Calu3 (cell line): ENCODE measurements around the gene PCNX4. TPM values are rescaled to one million over a fixed set of nuclear protein-coding genes. Genes with fewer than 3 reads are reported as not detected.

ENCODE experiments used
- BruUV-seq: library from RNA; stranded (reverse); fragments of 400-500 nt; replicated peaks from 2 replicates; lab custom pipeline; 2021; lab: Mats Ljungman, UMichigan
- CTCF ChIA-PET: fragments of 300-600 bp; sonication (Branson Sonifier 250); formaldehyde crosslinking; loops from one replicate; lab custom pipeline; 2022; ENCODE audit warnings: antibody characterized with exemption; lab: Charles Lee
- DNase-seq: peaks from one replicate; pipeline ENCODE4 v3.0.0; 2022
- H3K27ac Mint-ChIP-seq: one replicate; pipeline ENCODE4 v1.8.0; 2022; ENCODE audit warnings: mixed read lengths; ENCODE audit not compliant: unreplicated experiment
- H3K27me3 Mint-ChIP-seq: one replicate; pipeline ENCODE4 v1.8.0; 2022; ENCODE audit warnings: mixed read lengths; ENCODE audit not compliant: unreplicated experiment
- H3K36me3 Mint-ChIP-seq: one replicate; pipeline ENCODE4 v1.8.0; 2022; ENCODE audit warnings: mild to moderate bottlenecking, moderate library complexity, mixed read lengths; ENCODE audit not compliant: insufficient read depth, unreplicated experiment
- H3K4me1 Mint-ChIP-seq: one replicate; pipeline ENCODE4 v1.8.0; 2022; ENCODE audit warnings: mild to moderate bottlenecking, low read depth, mixed read lengths; ENCODE audit not compliant: unreplicated experiment
- H3K4me3 Mint-ChIP-seq: one replicate; pipeline ENCODE4 v1.8.0; 2022; ENCODE audit warnings: mild to moderate bottlenecking, low read depth, moderate library complexity, mixed read lengths; ENCODE audit not compliant: unreplicated experiment
- H3K9me3 Mint-ChIP-seq: one replicate; pipeline ENCODE4 v1.8.0; 2022; ENCODE audit warnings: low read depth, mixed read lengths; ENCODE audit not compliant: unreplicated experiment
- CTCF ChIP-seq: fragments of 200-600 bp; IDR thresholded peaks from one replicate; pipeline ENCODE4 v1.8.0; 2022; ENCODE audit warnings: antibody characterized with exemption; ENCODE audit not compliant: unreplicated experiment
- intact Hi-C: fragments of 100-400 bp; cut with micrococcal nuclease; formaldehyde crosslinking; loops from one replicate; pipeline ENCODE4 v1.10.0; 2022; ENCODE audit not compliant: unreplicated experiment
- total RNA-seq: library from RNA; stranded (reverse); gene quantifications from 2 replicates; pipeline ENCODE4 v1.2.3, GENCODE V29; 2022

PCNX4 gene
- total RNA-seq, 1 experiment from 2014 or later = 40.1 TPM

GRCh38 chr14:60134702-60135101 is 43.0 kb downstream of the PCNX4 start:
- no TSS peak for BruUV-seq
- intact Hi-C loops = no loop called here
- no peak for TF ChIP-seq CTCF
- CTCF ChIA-PET = no interaction called here
- H3K9me3 Mint-ChIP-seq = no peaks in the 10 kb centered on the region
- no peaks in the 10 kb centered on the region for H3K4me1 Mint-ChIP-seq
- H3K27me3 Mint-ChIP-seq = no peaks in the 10 kb centered on the region
- no peaks in the 10 kb centered on the region for H3K36me3 Mint-ChIP-seq
- no peak for DNase-seq
- no peak overlapping the region for H3K4me3 Mint-ChIP-seq
- H3K27ac Mint-ChIP-seq = no peak overlapping the region

- H3K36me3 Mint-ChIP-seq = peaks cover 8% of the 10 kb centered on the region
- CTCF ChIA-PET = interaction anchor here (1.1 kb wide), 1 partner anchor 9 kb away, joined by 5 read pairs; no protein-coding TSS in a partner anchor
- no peaks in the 10 kb centered on the region for H3K4me1 Mint-ChIP-seq
- no peak overlapping the region for H3K27ac Mint-ChIP-seq
- no peak for DNase-seq
- H3K4me3 Mint-ChIP-seq = no peak overlapping the region
- BruUV-seq = no TSS peak
- no peaks in the 10 kb centered on the region for H3K9me3 Mint-ChIP-seq
- no peaks in the 10 kb centered on the region for H3K27me3 Mint-ChIP-seq
- TF ChIP-seq CTCF = no peak
- intact Hi-C loops = no loop called here
Measured at GRCh38 chr14:60151715-60152114, 60.0 kb downstream of the PCNX4 start.

GRCh38 chr14:60153991-60154390 is 62.3 kb downstream of the PCNX4 start:
- intact Hi-C loops = no loop called here
- no peaks in the 10 kb centered on the region for H3K9me3 Mint-ChIP-seq
- CTCF ChIA-PET = no interaction called here

GRCh38 chr14:60154671-60155070 is 62.9 kb downstream of the PCNX4 start:
- BruUV-seq = no TSS peak
- no peaks in the 10 kb centered on the region for H3K27me3 Mint-ChIP-seq
- intact Hi-C loops = no loop called here
- H3K27ac Mint-ChIP-seq = no peak overlapping the region
- TF ChIP-seq CTCF = no peak
- H3K36me3 Mint-ChIP-seq = no peaks in the 10 kb centered on the region
- CTCF ChIA-PET = no interaction called here
- H3K9me3 Mint-ChIP-seq = no peaks in the 10 kb centered on the region
- H3K4me3 Mint-ChIP-seq = no peak overlapping the region
- DNase-seq = no peak
- H3K4me1 Mint-ChIP-seq = no peaks in the 10 kb centered on the region

More at GRCh38 chr14:60153991-60154390, 62.3 kb downstream of the PCNX4 start:
- no peak for TF ChIP-seq CTCF
- H3K4me1 Mint-ChIP-seq = no peaks in the 10 kb centered on the region
- H3K27me3 Mint-ChIP-seq = no peaks in the 10 kb centered on the region
- H3K36me3 Mint-ChIP-seq = no peaks in the 10 kb centered on the region
- DNase-seq = no peak
- BruUV-seq = no TSS peak
- no peak overlapping the region for H3K27ac Mint-ChIP-seq
- no peak overlapping the region for H3K4me3 Mint-ChIP-seq
